HEK293 (cell line): ENCODE data around the gene ADAMTS12.

Source experiments
- CTCF ChIA-PET: fragments of 350-600 bp; formaldehyde crosslinking; extraction: SDS; loops from one replicate; lab custom pipeline; 2021; ENCODE audit warnings: antibody characterized with exemption; lab: Yijun Ruan, JAX
- POLR2A ChIA-PET: fragments of 300-600 bp; formaldehyde crosslinking; extraction: SDS; loops from one replicate; lab custom pipeline; 2020; ENCODE audit warnings: antibody characterized with exemption, inconsistent platforms; lab: Yijun Ruan, JAX
- H3K27ac ChIP-seq: fragments of 200-500 bp; sonication (Bioruptor generic); 2 replicates; pipeline ENCODE4 v1.5.1; 2014; ENCODE audit warnings: low read depth, low read length, control low read depth, inconsistent platforms; ENCODE audit errors: extremely low read depth
- H3K36me3 ChIP-seq, 2 experiments: fragments of 200-500 bp in 1 of 2; sonication (Bioruptor generic) in 1 of 2; 1 replicate in 1 of 2; 2 replicates in 1 of 2; pipeline ENCODE4 v1.5.1; 2014 to 2017; ENCODE audit warnings: inconsistent platforms in 2 of 2, low read length in 2 of 2; ENCODE audit not compliant: control insufficient read depth in 2 of 2, insufficient read depth in 1 of 2
- H3K4me1 ChIP-seq: fragments of 200-500 bp; sonication (Bioruptor generic); 2 replicates; pipeline ENCODE4 v1.5.1; 2014; ENCODE audit warnings: mild to moderate bottlenecking, low read length, inconsistent platforms; ENCODE audit not compliant: control insufficient read depth, insufficient read depth
- H3K4me3 ChIP-seq: 2 replicates; pipeline ENCODE4 v1.5.1; 2011; ENCODE audit warnings: low read depth, mild to moderate bottlenecking, control low read depth, low read length, moderate library complexity
- H3K9me3 ChIP-seq: fragments of 200-500 bp; sonication (Bioruptor generic); 2 replicates; pipeline ENCODE4 v1.5.1; 2014; ENCODE audit warnings: low read depth, low read length, inconsistent platforms; ENCODE audit not compliant: control insufficient read depth, insufficient read depth
- GLI2 ChIP-seq: fragments of 450-650 bp; formaldehyde crosslinking; IDR thresholded peaks from 2 replicates; pipeline ENCODE4; 2017; ENCODE audit warnings: missing biosample characterization, missing genetic modification characterization, low read depth, borderline replicate concordance
- IKZF3 ChIP-seq: fragments of 450-650 bp; IDR thresholded peaks from 2 replicates; pipeline ENCODE4 v1.5.0; 2018; ENCODE audit warnings: missing biosample characterization, mild to moderate bottlenecking, missing genetic modification characterization, moderate library complexity
- KLF1 ChIP-seq: fragments of 450-650 bp; formaldehyde crosslinking; IDR thresholded peaks from 2 replicates; pipeline ENCODE4 v1.5.1; 2016; ENCODE audit warnings: missing biosample characterization, missing genetic modification characterization
- KLF16 ChIP-seq: fragments of 450-650 bp; formaldehyde crosslinking; IDR thresholded peaks from 2 replicates; pipeline ENCODE4 v1.5.1; 2017; ENCODE audit warnings: missing biosample characterization, missing genetic modification characterization
- SETDB1 ChIP-seq: IDR thresholded peaks from one replicate; pipeline ENCODE4 v1.6.1; 2017; ENCODE audit warnings: mild to moderate bottlenecking, low read length, moderate library complexity, mixed read lengths; ENCODE audit not compliant: insufficient read length
- WT1 ChIP-seq: fragments of 450-650 bp; formaldehyde crosslinking; IDR thresholded peaks from 2 replicates; pipeline ENCODE4 v1.5.1; 2016; ENCODE audit warnings: missing biosample characterization, missing genetic modification characterization
- ZIC2 ChIP-seq: fragments of 450-650 bp; formaldehyde crosslinking; IDR thresholded peaks from 2 replicates; pipeline ENCODE4 v1.5.1; 2016; ENCODE audit warnings: missing biosample characterization, missing genetic modification characterization
- ZNF112 ChIP-seq: fragments of 450-650 bp; formaldehyde crosslinking; IDR thresholded peaks from 2 replicates; pipeline ENCODE4 v1.5.0; 2017; ENCODE audit warnings: missing biosample characterization, missing genetic modification characterization
- ZNF138 ChIP-seq: fragments of 450-650 bp; formaldehyde crosslinking; IDR thresholded peaks from 2 replicates; pipeline ENCODE4 v1.5.1; 2016; ENCODE audit warnings: missing biosample characterization, missing genetic modification characterization, borderline replicate concordance
- ZNF155 ChIP-seq: fragments of 450-650 bp; formaldehyde crosslinking; IDR thresholded peaks from 2 replicates; pipeline ENCODE4 v1.5.1; 2016; ENCODE audit warnings: missing biosample characterization, missing genetic modification characterization
- ZNF157 ChIP-seq: fragments of 450-650 bp; formaldehyde crosslinking; IDR thresholded peaks from 2 replicates; pipeline ENCODE4 v1.5.1; 2016; ENCODE audit warnings: missing biosample characterization, missing genetic modification characterization
- ZNF19 ChIP-seq: fragments of 450-650 bp; formaldehyde crosslinking; IDR thresholded peaks from 2 replicates; pipeline ENCODE4; 2016; ENCODE audit warnings: missing biosample characterization, missing genetic modification characterization, low read depth
- ZNF211 ChIP-seq: fragments of 450-650 bp; formaldehyde crosslinking; IDR thresholded peaks from 2 replicates; pipeline ENCODE4 v1.5.1; 2016; ENCODE audit warnings: low read depth, missing biosample characterization, missing genetic modification characterization
- ZNF223 ChIP-seq: fragments of 450-650 bp; formaldehyde crosslinking; IDR thresholded peaks from 2 replicates; pipeline ENCODE4 v1.5.1; 2016; ENCODE audit warnings: missing biosample characterization, missing genetic modification characterization
- ZNF239 ChIP-seq: fragments of 450-650 bp; formaldehyde crosslinking; IDR thresholded peaks from 2 replicates; pipeline ENCODE4 v1.5.1; 2016; ENCODE audit warnings: missing biosample characterization, missing genetic modification characterization
- ZNF335 ChIP-seq: fragments of 450-650 bp; formaldehyde crosslinking; conservative IDR thresholded peaks from 2 replicates; pipeline ENCODE4 v1.5.1; 2016; ENCODE audit warnings: missing biosample characterization, missing genetic modification characterization
- ZNF362 ChIP-seq: fragments of 450-650 bp; formaldehyde crosslinking; IDR thresholded peaks from 2 replicates; pipeline ENCODE4 v1.5.1; 2016; ENCODE audit warnings: missing biosample characterization, missing genetic modification characterization
- ZNF423 ChIP-seq: fragments of 450-650 bp; formaldehyde crosslinking; IDR thresholded peaks from 2 replicates; pipeline ENCODE4 v1.5.1; 2016; ENCODE audit warnings: missing biosample characterization, missing genetic modification characterization
- ZNF449 ChIP-seq: fragments of 450-650 bp; formaldehyde crosslinking; IDR thresholded peaks from 2 replicates; pipeline ENCODE4 v1.5.1; 2017; ENCODE audit warnings: missing biosample characterization, mild to moderate bottlenecking, missing genetic modification characterization, moderate library complexity
- ZNF501 ChIP-seq: fragments of 450-650 bp; formaldehyde crosslinking; IDR thresholded peaks from 2 replicates; pipeline ENCODE4 v1.5.1; 2016; ENCODE audit warnings: missing biosample characterization, missing genetic modification characterization
- ZNF518A ChIP-seq: fragments of 450-650 bp; formaldehyde crosslinking; conservative IDR thresholded peaks from 2 replicates; pipeline ENCODE4 v1.5.1; 2016; ENCODE audit warnings: low read depth, missing biosample characterization, missing genetic modification characterization
- ZNF521 ChIP-seq: fragments of 450-650 bp; formaldehyde crosslinking; IDR thresholded peaks from 2 replicates; pipeline ENCODE4 v1.5.1; 2017; ENCODE audit warnings: missing biosample characterization, mild to moderate bottlenecking, missing genetic modification characterization
- ZNF555 ChIP-seq: fragments of 450-650 bp; formaldehyde crosslinking; conservative IDR thresholded peaks from 2 replicates; pipeline ENCODE4 v1.5.1; 2017; ENCODE audit warnings: missing biosample characterization, mild to moderate bottlenecking, missing genetic modification characterization, inconsistent platforms
- ZNF560 ChIP-seq: fragments of 450-650 bp; formaldehyde crosslinking; IDR thresholded peaks from 2 replicates; pipeline ENCODE4 v1.5.1; 2017; ENCODE audit warnings: missing biosample characterization, missing genetic modification characterization, borderline replicate concordance
- ZNF658 ChIP-seq: fragments of 450-650 bp; formaldehyde crosslinking; IDR thresholded peaks from 2 replicates; pipeline ENCODE4; 2016; ENCODE audit warnings: missing biosample characterization, missing genetic modification characterization
- ZNF777 ChIP-seq: fragments of 450-650 bp; formaldehyde crosslinking; IDR thresholded peaks from 2 replicates; pipeline ENCODE4 v1.5.1; 2017; ENCODE audit warnings: missing biosample characterization, missing genetic modification characterization, borderline replicate concordance
- ZNF837 ChIP-seq: fragments of 450-650 bp; formaldehyde crosslinking; IDR thresholded peaks from 2 replicates; pipeline ENCODE4 v1.5.1; 2016; ENCODE audit warnings: missing biosample characterization, missing genetic modification characterization
- ZSCAN5A ChIP-seq: fragments of 450-650 bp; formaldehyde crosslinking; IDR thresholded peaks from 2 replicates; pipeline ENCODE4 v1.5.1; 2016; ENCODE audit warnings: missing biosample characterization, missing genetic modification characterization

The ADAMTS12 gene

GRCh38 chr5:33614039-33614438, 277.8 kb downstream of the ADAMTS12 start:
- H3K36me3 ChIP-seq, result no peaks in the 10 kb centered on the region
- H3K9me3 ChIP-seq, result no peaks in the 10 kb centered on the region
- ChIA-PET CTCF (interaction anchor here (1.2 kb wide), 1 partner anchor 26 kb away, joined by 5 read pairs; no protein-coding TSS in a partner anchor), POLR2A (no interaction called here)
- no peak overlapping the region for H3K27ac ChIP-seq
- H3K4me3 ChIP-seq, result no peak overlapping the region
- H3K4me1 ChIP-seq, result no peaks in the 10 kb centered on the region
- no peak for TF ChIP-seq ZNF560
- no peak for TF ChIP-seq ZNF449 (tag by site-specific recombination)
- no peak for TF ChIP-seq KLF16 (tag by site-specific recombination)
- no peak for TF ChIP-seq IKZF3 (tag by site-specific recombination)
- no peak for TF ChIP-seq KLF1 (tag by site-specific recombination)
- no peak for TF ChIP-seq ZNF501
- no peak for TF ChIP-seq ZIC2
- TF ChIP-seq ZNF837 (tag by site-specific recombination), result no peak
- no peak for TF ChIP-seq ZNF777 (tag by site-specific recombination)
- TF ChIP-seq, all 188 proteins: peak for 0

GRCh38 chr5:33612386-33612785, 279.4 kb downstream of the ADAMTS12 start:
- TF ChIP-seq ZNF155 (tag by site-specific recombination) (no peak), ZNF362 (tag by site-specific recombination) (no peak), SETDB1 (no peak), ZNF335 (tag by site-specific recombination) (no peak), ZNF19 (tag by site-specific recombination) (no peak), ZNF521 (tag by site-specific recombination) (no peak), ZNF112 (tag by site-specific recombination) (no peak), ZNF658 (tag by site-specific recombination) (no peak), ZNF423 (no peak), ZNF157 (tag by site-specific recombination) (no peak), ZIC2 (no peak), ZNF518A (tag by site-specific recombination) (no peak), ZSCAN5A (tag by site-specific recombination) (no peak), ZNF223 (tag by site-specific recombination) (no peak), ZNF211 (tag by site-specific recombination) (no peak), ZNF138 (tag by site-specific recombination) (no peak), ZNF239 (tag by site-specific recombination) (no peak), ZNF555 (tag by site-specific recombination) (no peak), WT1 (tag by site-specific recombination) (no peak), GLI2 (tag by site-specific recombination) (no peak)
- Histone ChIP-seq H3K4me1 (no peaks in the 10 kb centered on the region), H3K4me3 (no peak overlapping the region), H3K9me3 (no peaks in the 10 kb centered on the region), H3K27ac (no peak overlapping the region), H3K36me3 (no peaks in the 10 kb centered on the region)
- ChIA-PET POLR2A (no interaction called here), CTCF (no interaction called here)
